H9 (cell line): Measurements from ENCODE around the gene URAD. TPM values are rescaled to one million over a fixed set of nuclear protein-coding genes. Genes with fewer than 3 reads are reported as not detected.

Source experiments
- DNase-seq: peaks from one replicate; pipeline ENCODE4 v3.0.0-alpha.2; 2017
- H2AFZ ChIP-seq: one replicate; pipeline ENCODE4 v1.6.1; 2013; ENCODE audit warnings: mild to moderate bottlenecking, low read length, control low read depth, moderate library complexity
- H2AK5ac ChIP-seq: 2 replicates; pipeline ENCODE4 v1.6.1; 2013; ENCODE audit warnings: low read length, control low read depth, mixed read lengths; ENCODE audit not compliant: insufficient read length
- H2BK120ac ChIP-seq: one replicate; pipeline ENCODE4 v1.6.1; 2013; ENCODE audit warnings: low read depth, mild to moderate bottlenecking, low read length, control low read depth, inconsistent platforms; ENCODE audit not compliant: poor library complexity, severe bottlenecking
- H2BK12ac ChIP-seq: 2 replicates; pipeline ENCODE4 v1.6.1; 2013; ENCODE audit warnings: low read length, control low read depth, mixed read lengths, low read depth; ENCODE audit not compliant: insufficient read length
- H2BK15ac ChIP-seq: 2 replicates; pipeline ENCODE4 v1.6.1; 2013; ENCODE audit warnings: low read depth, low read length, control low read depth
- H2BK20ac ChIP-seq: one replicate; pipeline ENCODE4 v1.6.1; 2013; ENCODE audit warnings: low read depth, mild to moderate bottlenecking, low read length, control low read depth, inconsistent platforms; ENCODE audit not compliant: poor library complexity, severe bottlenecking
- H2BK5ac ChIP-seq: 2 replicates; pipeline ENCODE4 v1.6.1; 2013; ENCODE audit warnings: low read length, control low read depth, mixed read lengths; ENCODE audit not compliant: insufficient read length
- H3K14ac ChIP-seq: 2 replicates; pipeline ENCODE4 v1.6.1; 2013; ENCODE audit warnings: low read length, control low read depth; ENCODE audit not compliant: insufficient read depth
- H3K18ac ChIP-seq: 2 replicates; pipeline ENCODE4 v1.6.1; 2013; ENCODE audit warnings: low read depth, mild to moderate bottlenecking, mixed read lengths, low read length, control low read depth; ENCODE audit not compliant: insufficient read length
- H3K23ac ChIP-seq: 2 replicates; pipeline ENCODE4 v1.6.1; 2013; ENCODE audit warnings: low read length, control low read depth, mixed read lengths, low read depth; ENCODE audit not compliant: insufficient read length
- H3K23me2 ChIP-seq: 2 replicates; pipeline ENCODE4 v1.6.1; 2013; ENCODE audit warnings: low read depth, mild to moderate bottlenecking, mixed read lengths, low read length, control low read depth; ENCODE audit not compliant: insufficient read length, poor library complexity, severe bottlenecking
- H3K27ac ChIP-seq: 2 replicates; pipeline ENCODE4 v1.5.1; 2013; ENCODE audit warnings: low read length, control low read depth, mixed read lengths, low read depth; ENCODE audit not compliant: insufficient read length
- H3K27me3 ChIP-seq: 2 replicates; pipeline ENCODE4 v1.6.1; 2013; ENCODE audit warnings: low read length, control low read depth, inconsistent platforms; ENCODE audit not compliant: insufficient read depth
- H3K4ac ChIP-seq: 2 replicates; pipeline ENCODE4 v1.6.1; 2013; ENCODE audit warnings: low read depth, mild to moderate bottlenecking, control low read depth, inconsistent platforms, low read length, moderate library complexity
- H3K4me1 ChIP-seq: 2 replicates; pipeline ENCODE4 v1.6.1; 2013; ENCODE audit warnings: low read length, control low read depth, inconsistent platforms; ENCODE audit not compliant: insufficient read depth
- H3K4me2 ChIP-seq: 2 replicates; pipeline ENCODE4 v1.6.1; 2013; ENCODE audit warnings: low read length, control low read depth, mixed read lengths; ENCODE audit not compliant: insufficient read length, insufficient read depth
- H3K56ac ChIP-seq: 2 replicates; pipeline ENCODE4 v1.6.1; 2013; ENCODE audit warnings: low read depth, mild to moderate bottlenecking, mixed read lengths, low read length, control low read depth; ENCODE audit not compliant: insufficient read length
- H3K79me1 ChIP-seq: 2 replicates; pipeline ENCODE4 v1.6.1; 2013; ENCODE audit warnings: low read depth, mild to moderate bottlenecking, moderate library complexity, low read length, control low read depth, inconsistent platforms; ENCODE audit not compliant: insufficient read depth, poor library complexity, severe bottlenecking
- H3K79me2 ChIP-seq: 2 replicates; pipeline ENCODE4 v1.6.1; 2013; ENCODE audit warnings: low read length, control low read depth, inconsistent platforms; ENCODE audit not compliant: insufficient read depth
- H3K9ac ChIP-seq: 2 replicates; pipeline ENCODE4 v1.6.1; 2013; ENCODE audit warnings: low read length, control low read depth, mixed read lengths; ENCODE audit not compliant: insufficient read length; ENCODE audit errors: extremely low read depth
- H3K9me3 ChIP-seq: one replicate; pipeline ENCODE4 v1.6.1; 2013; ENCODE audit warnings: low read depth, low read length, inconsistent platforms; ENCODE audit not compliant: control insufficient read depth
- H3T11ph ChIP-seq: one replicate; pipeline ENCODE4 v1.6.1; 2013; ENCODE audit warnings: mild to moderate bottlenecking, low read length, control low read depth, inconsistent platforms
- H4K20me1 ChIP-seq: one replicate; pipeline ENCODE4 v1.6.1; 2013; ENCODE audit not compliant: control insufficient read depth, insufficient read length, insufficient read depth
- H4K5ac ChIP-seq: 2 replicates; pipeline ENCODE4 v1.6.1; 2013; ENCODE audit warnings: low read depth, mild to moderate bottlenecking, mixed read lengths, low read length, control low read depth; ENCODE audit not compliant: insufficient read length
- H4K8ac ChIP-seq: replicated peaks from 2 replicates; pipeline ENCODE4 v1.6.1; 2013; ENCODE audit warnings: low read length, control low read depth, mixed read lengths, low read depth; ENCODE audit not compliant: insufficient read length
- H4K91ac ChIP-seq: 2 replicates; pipeline ENCODE4 v1.6.1; 2013; ENCODE audit warnings: low read depth, mild to moderate bottlenecking, moderate library complexity, mixed read lengths, low read length, control low read depth; ENCODE audit not compliant: insufficient read length
- H3K27ac Mint-ChIP-seq, 3 experiments: 2 replicates in 2 of 3; 3 replicates in 1 of 3; pipeline ENCODE4 v1.8.0; 2020 to 2021; ENCODE audit warnings: mixed read lengths in 3 of 3, mild to moderate bottlenecking in 1 of 3, moderate library complexity in 1 of 3
- H3K27me3 Mint-ChIP-seq: 2 replicates; pipeline ENCODE4 v1.8.0; 2021; ENCODE audit warnings: low read depth, mild to moderate bottlenecking, moderate library complexity, mixed read lengths
- H3K36me3 Mint-ChIP-seq, 3 experiments: 2 replicates in 2 of 3; 3 replicates in 1 of 3; pipeline ENCODE4 v1.8.0; 2020 to 2021; ENCODE audit warnings: low read depth in 3 of 3, mixed read lengths in 3 of 3; ENCODE audit not compliant: insufficient read depth in 1 of 3
- H3K4me1 Mint-ChIP-seq, 2 experiments: 2 replicates each; pipeline ENCODE4 v1.8.0; 2020; ENCODE audit warnings: mixed read lengths in 2 of 2
- H3K4me3 Mint-ChIP-seq, 2 experiments: 2 replicates in 1 of 2; 3 replicates in 1 of 2; pipeline ENCODE4 v1.8.0; 2020 to 2021; ENCODE audit warnings: mild to moderate bottlenecking in 2 of 2, mixed read lengths in 2 of 2, moderate library complexity in 1 of 2
- H3K9me3 Mint-ChIP-seq, 2 experiments: 2 replicates in 1 of 2; 3 replicates in 1 of 2; pipeline ENCODE4 v1.8.0; 2020; ENCODE audit warnings: mild to moderate bottlenecking in 2 of 2, mixed read lengths in 2 of 2, moderate library complexity in 1 of 2
- WGBS: extraction: QIAGEN DNeasy Blood & Tissue Kit; methylation state at CpG from one replicate; pipeline ENCODE4 v1.1.7; 2013; ENCODE audit warnings: missing lambda C conversion rate, low lambda C conversion rate, mixed read lengths; ENCODE audit not compliant: insufficient read length; ENCODE audit errors: extremely low coverage; 5-methylcytosine and 5-hydroxymethylcytosine counted together
- total RNA-seq: library from RNA; stranded (reverse); gene quantifications from 2 replicates; pipeline ENCODE4 v1.2.1, GENCODE V29; 2021
- TF ChIP-seq, protein P1 (sequence below): fragments of 200-600 bp; sonication (generic); conservative IDR thresholded peaks from 3 replicates; pipeline ENCODE4 v1.8.0; 2021; ENCODE audit warnings: antibody characterized with exemption, mild to moderate bottlenecking

URAD gene
- total RNA-seq, 1 experiment from 2014 or later: not detected

DNA sequence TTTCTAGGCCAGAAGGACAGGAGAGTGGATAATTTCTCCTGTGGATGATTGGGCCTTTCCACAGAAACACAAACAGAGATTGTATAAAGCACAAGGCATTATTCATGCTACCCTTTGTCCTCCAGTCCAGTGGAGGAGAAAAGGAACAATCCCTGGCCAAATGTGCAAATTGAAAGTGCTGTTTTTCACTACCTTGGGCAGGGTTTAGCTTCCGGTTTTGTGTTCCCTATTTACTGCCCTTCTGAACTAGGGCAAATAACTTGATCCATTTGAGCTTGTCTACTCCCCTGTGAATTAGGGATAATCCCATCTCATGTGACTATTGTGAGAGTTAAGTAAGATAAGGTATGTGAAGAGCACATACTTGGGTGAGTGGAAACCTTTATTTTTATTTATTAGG lies 55.4 kb downstream of the URAD start:
- Histone ChIP-seq H3K79me2 (no peaks in the 10 kb centered on the region), H3K4me1 (no peaks in the 10 kb centered on the region), H4K8ac (no peak overlapping the region), H4K91ac (no peak overlapping the region), H2BK5ac (no peak overlapping the region), H4K20me1 (no peaks in the 10 kb centered on the region), H3K18ac (no peak overlapping the region), H3K79me1 (no peaks in the 10 kb centered on the region), H2AK5ac (no peak overlapping the region), H3K9ac (no peak overlapping the region), H3K14ac (no peak overlapping the region), H3K27ac (no peak overlapping the region), H3K4ac (no peak overlapping the region), H2BK15ac (no peak overlapping the region), H3K23ac (no peak overlapping the region), H3K56ac (no peak overlapping the region), H2AFZ (no peak overlapping the region), H4K5ac (no peak overlapping the region), H2BK20ac (no peak overlapping the region), H3K23me2 (no peaks in the 10 kb centered on the region), H2BK12ac (no peak overlapping the region), H2BK120ac (no peak overlapping the region), H3K4me2 (no peak overlapping the region), H3T11ph (no peak overlapping the region), H3K9me3 (no peaks in the 10 kb centered on the region), H3K27me3 (peaks cover 44% of the 10 kb centered on the region)
- Mint-ChIP-seq H3K27ac (no peak overlapping the region), H3K27me3 (peaks cover 81% of the 10 kb centered on the region), H3K4me1 (peaks cover under 1 to 11% of the 10 kb centered on the region in 2 experiments; a peak in 3 of 4 replicates), H3K9me3 (peaks cover 0 to 4% of the 10 kb centered on the region in 2 experiments; a peak in 2 of 5 replicates), H3K4me3 (no peak overlapping the region), H3K36me3 (no peaks in the 10 kb centered on the region)
- no CpG with 5 or more reads among the region's 1 CpG for WGBS
- TF ChIP-seq, protein P1, sequence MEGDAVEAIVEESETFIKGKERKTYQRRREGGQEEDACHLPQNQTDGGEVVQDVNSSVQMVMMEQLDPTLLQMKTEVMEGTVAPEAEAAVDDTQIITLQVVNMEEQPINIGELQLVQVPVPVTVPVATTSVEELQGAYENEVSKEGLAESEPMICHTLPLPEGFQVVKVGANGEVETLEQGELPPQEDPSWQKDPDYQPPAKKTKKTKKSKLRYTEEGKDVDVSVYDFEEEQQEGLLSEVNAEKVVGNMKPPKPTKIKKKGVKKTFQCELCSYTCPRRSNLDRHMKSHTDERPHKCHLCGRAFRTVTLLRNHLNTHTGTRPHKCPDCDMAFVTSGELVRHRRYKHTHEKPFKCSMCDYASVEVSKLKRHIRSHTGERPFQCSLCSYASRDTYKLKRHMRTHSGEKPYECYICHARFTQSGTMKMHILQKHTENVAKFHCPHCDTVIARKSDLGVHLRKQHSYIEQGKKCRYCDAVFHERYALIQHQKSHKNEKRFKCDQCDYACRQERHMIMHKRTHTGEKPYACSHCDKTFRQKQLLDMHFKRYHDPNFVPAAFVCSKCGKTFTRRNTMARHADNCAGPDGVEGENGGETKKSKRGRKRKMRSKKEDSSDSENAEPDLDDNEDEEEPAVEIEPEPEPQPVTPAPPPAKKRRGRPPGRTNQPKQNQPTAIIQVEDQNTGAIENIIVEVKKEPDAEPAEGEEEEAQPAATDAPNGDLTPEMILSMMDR: no peak
- no peak for DNase-seq
